Measurements from ENCODE around the gene FAM200A.
"Not testable (repeated sequence)": the region's sequence is repeated elsewhere in the genome, so short reads cannot be mapped to it uniquely, and the experiment has no call there.

FAM200A gene

DNA sequence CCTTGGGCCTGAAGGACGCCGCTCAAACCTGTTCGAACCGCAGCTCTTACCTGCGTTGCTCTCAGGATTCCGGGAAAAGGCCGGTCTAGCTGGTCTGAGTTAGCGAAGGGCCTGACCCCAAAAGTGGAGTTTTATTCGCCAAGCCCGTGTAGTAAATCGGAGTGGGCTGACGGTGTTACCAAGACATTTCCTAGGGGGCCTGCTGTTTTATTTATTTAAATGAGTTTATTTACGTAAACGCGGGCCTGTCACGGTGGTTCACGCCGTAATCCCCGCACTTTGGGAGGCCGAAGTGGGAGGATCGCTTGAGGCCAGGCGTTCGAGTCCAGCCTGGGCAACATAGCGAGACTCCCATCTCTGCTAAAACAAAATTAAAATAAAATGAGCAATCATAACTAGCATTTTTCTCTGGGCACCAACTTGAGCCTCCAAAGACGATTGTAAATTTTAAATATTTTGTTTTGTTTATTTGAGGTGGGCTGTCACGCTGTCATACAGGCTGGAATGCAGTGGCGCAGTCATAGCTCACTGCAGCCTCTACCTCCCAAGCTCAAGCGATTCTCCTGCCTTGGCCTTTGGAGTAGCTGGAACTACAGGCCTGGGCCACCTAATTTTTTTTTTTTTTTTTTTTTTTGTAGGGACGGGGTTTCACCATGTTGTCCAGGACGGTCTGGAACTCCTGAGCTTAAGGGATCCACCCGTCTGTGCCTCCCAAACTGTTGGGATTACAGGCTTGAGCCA lies 7.4 kb upstream of the FAM200A start:
- no peak for DNase-seq (ENCODE audit: low spot score)

- peak; percentile 94 for DNase-seq (ENCODE audit: low spot score)
These were observed 6.6 kb upstream of the FAM200A start, which contains the start of gene ZNF655 for GRCh38 chr7:99558306-99559174. ZNF655 (plus strand) TSS chr7:99558642; CDS start chr7:99560560, 1,918 bp downstream.

GRCh38 chr7:99557940-99558305 lies 6.0 kb upstream of the FAM200A start:
- DNase-seq (ENCODE audit: low spot score), result no peak

DNA sequence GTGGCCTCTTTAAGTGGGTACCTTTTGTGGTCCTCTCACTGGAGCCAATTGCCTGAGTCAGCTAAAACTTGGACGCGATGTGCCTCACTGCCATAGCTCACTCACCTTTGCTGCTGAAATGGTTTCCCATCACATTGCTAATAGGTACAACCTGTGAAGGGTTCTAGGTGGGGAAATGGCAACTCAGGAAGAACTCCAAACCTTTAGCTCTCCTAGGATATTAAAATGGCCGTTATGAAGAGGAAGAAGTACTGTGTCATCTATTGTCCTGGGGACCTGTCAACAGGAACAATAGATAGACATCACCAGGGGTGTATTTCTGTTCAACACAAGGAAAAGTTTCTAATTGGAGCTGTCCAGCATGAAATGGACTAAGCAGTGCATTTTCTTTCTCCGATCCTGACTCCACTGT lies 5.3 kb upstream of the FAM200A start:
- no peak for DNase-seq (ENCODE audit: low spot score)

- no peak for DNase-seq (ENCODE audit: low spot score)
These were observed 3.0 kb upstream of the FAM200A start for GRCh38 chr7:99554939-99555338.

GRCh38 chr7:99553039-99553438 lies 1.1 kb upstream of the FAM200A start:
- no peak for DNase-seq (ENCODE audit: low spot score)

DNA sequence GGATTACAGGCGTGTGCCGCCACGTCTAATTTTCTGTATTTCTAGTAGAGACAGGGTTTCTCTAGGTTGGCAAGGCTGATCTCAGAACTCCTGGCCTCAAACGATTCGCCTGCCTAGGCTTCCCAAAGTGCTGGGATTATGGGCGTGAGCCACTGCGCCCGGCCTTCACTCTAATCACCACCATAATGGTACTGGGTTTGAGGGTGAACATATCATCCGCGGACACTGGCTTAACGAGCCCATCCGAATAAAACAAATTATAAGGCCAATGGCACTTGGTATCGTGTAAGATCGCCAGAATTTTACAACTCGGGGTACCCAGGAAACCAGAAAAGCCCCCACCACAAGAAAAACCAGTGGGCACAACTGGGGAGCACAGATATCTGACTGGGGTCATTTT lies 580 bp downstream of the FAM200A start:
- DNase-seq (ENCODE audit: low spot score), result peak; percentile 23

GRCh38 chr7:99549545-99549944 lies 2.4 kb downstream of the FAM200A start:
- not testable (repeated sequence) for DNase-seq (ENCODE audit: low spot score)

- not testable (repeated sequence) for DNase-seq (ENCODE audit: low spot score)
These were observed 6.6 kb downstream of the FAM200A start for GRCh38 chr7:99545308-99545707.

DNA sequence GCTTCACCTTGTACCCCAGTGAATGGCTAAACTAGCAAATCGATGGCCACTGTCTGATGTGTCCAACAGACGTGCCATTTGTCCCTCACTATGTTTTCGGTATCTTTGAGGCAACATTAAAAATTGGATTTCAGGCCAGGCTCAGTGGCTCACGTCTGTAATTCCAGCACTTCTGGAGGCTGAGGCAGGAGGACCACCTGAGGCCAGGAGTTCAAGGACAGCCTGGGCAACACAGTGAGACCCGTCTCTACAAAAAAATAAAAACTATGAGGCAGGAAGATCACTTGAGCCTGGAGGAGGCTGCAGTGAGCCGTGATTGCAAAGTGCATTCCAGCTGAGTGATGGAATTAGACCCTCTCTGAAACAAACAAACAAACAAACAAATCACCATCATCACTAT lies 8.0 kb downstream of the FAM200A start:
- DNase-seq (ENCODE audit: low spot score), result no peak

GRCh38 chr7:99543081-99543671 lies 8.7 kb downstream of the FAM200A start:
- DNase-seq (ENCODE audit: low spot score), result no peak

- DNase-seq (ENCODE audit: low spot score), result no peak
These were observed 10.7 kb downstream of the FAM200A start for GRCh38 chr7:99541212-99541611.

GRCh38 chr7:99540542-99540941 lies 11.4 kb downstream of the FAM200A start:
- no peak for DNase-seq (ENCODE audit: low spot score)

DNA sequence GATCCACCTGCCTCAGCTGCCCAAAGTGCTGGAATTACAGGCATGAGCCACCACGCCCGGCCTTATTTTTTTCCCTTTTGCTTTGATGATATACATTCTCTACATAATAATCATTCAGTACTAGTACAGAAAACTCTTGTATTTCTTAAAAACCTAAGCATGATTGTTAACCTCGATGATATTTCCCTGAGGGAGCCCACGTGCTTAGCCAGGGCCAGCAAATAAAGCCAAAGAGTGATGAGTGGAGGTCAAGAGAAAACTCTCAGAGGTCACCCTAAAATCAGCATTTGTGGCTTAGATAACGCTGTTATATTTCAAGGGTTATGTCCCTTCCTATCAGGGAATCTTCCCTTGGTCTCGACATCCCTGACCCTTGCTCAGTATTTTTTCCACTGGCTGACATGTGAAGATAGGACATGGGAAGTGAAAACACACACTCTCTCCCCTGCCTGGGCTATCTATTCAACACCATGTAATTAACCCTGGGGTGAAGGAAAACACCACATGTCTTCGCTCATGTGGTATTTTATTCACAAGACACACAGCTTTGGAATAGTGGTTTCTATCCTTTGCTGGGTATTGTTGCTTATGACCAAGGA lies 12.6 kb downstream of the FAM200A start:
- no peak for DNase-seq (ENCODE audit: low spot score)

GRCh38 chr7:99535667-99536066 lies 16.2 kb downstream of the FAM200A start:
- no peak for DNase-seq (ENCODE audit: low spot score)

DNA sequence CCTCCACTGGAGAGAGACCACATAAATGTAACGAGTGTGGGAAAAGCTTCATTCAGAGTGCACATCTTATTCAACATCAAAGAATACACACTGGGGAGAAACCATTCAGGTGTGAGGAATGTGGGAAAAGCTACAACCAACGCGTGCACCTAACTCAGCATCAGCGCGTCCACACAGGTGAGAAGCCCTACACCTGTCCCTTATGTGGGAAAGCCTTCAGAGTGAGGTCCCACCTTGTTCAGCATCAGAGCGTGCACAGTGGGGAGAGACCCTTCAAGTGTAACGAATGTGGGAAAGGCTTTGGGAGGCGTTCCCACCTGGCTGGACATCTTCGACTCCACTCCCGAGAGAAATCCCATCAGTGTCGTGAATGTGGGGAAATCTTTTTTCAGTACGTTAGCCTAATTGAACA lies 20.6 kb downstream of the FAM200A start:
- DNase-seq (ENCODE audit: low spot score), result no peak

DNA sequence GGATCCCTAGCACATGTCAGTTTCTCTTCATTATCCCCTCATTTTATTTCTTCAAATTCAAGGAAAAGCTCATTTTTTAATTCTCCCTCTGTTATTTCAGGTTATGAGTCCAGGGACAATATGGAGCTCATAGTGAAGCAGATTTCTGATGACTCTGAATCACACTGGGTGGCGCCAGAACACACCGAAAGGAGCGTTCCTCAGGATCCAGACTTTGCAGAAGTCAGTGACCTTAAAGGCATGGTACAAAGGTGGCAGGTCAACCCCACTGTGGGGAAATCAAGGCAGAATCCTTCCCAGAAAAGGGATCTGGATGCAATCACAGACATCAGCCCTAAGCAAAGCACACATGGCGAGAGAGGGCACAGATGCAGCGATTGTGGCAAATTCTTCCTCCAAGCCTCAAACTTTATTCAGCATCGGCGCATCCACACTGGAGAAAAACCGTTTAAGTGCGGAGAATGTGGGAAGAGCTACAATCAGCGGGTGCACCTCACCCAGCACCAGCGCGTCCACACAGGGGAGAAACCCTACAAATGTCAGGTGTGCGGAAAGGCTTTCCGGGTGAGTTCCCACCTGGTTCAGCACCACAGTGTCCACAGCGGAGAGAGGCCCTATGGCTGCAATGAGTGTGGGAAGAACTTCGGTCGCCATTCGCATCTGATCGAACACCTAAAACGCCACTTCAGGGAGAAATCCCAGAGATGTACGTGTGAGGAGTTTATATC lies 26.0 kb downstream of the FAM200A start:
- DNase-seq (ENCODE audit: low spot score), result no peak

- DNase-seq (ENCODE audit: low spot score), result no peak
These were observed 30.5 kb downstream of the FAM200A start for GRCh38 chr7:99521399-99521798.

- DNase-seq (ENCODE audit: low spot score), result peak; percentile 37
These were observed 37.9 kb downstream of the FAM200A start for GRCh38 chr7:99514050-99514449.

DNA sequence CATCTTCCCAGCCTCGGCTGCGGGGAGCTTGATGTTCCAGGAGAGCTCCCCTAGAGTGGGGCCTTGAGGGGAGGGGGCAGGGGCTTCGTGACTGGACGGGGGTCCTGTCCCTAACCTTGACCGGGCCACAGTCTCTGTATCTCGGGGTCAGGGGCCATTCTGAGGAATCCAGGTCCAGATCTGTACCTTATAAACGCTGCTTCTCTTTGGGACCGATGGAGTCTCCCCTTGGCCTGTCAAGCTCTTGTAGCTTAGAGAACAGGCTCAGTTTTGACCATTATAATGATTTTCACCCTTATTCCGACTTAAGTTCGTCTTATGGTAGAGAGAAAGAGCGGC lies 46.6 kb downstream of the FAM200A start:
- DNase-seq (ENCODE audit: low spot score), result peak; percentile 8

DNA sequence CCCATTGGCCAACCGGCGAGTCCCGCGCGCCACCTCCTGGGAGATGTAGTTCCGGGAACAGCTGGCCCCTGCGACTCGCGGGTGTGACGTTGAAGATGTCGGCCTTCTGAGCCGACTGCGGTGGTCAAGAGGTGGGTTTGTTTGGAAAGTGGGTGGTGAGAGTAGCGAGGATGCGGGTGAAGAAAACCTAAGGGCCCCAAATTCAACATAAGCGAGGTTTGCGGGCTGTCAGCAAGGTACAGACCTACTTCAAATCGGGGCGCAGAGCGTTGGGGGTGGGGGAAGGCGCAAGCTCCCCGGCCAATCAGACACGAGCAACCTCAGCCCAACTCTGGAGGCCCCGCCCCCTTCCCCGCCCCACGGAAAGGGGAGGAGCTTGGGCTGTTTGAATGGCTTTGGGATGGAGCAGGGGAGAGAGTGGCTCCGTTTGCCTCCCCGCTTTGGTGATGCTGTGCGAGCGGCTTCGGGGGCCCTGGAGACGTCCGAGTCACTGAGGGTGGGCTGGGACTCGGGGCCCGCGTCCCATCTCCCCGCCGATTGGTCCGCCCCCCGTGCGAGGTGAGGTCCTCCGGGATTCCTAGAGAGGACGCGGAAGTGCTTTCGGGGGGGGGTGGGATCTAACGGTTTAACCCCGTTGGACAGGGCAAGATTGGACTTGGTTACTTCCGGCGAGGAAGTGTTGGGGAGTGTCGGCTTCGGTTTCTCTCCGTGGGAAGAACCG lies 47.2 kb downstream of the FAM200A start, which contains the start of gene ZKSCAN5:
ZKSCAN5 (plus strand) TSS at position 60 of the 721 bp plus-strand sequence. CDS start 1,383 bp downstream, outside the sequence.
- peak; percentile 98 for DNase-seq (ENCODE audit: low spot score)

Measured in GM03348 (cell line).